IPS-20b (cell line): Measurements from ENCODE around the gene VEZF1.
A peak's percentile ranks its signal among the peaks of the same experiment; 100 is the strongest.

ENCODE experiments used
- H3K27ac ChIP-seq: one replicate; pipeline ENCODE4 v1.5.1; 2013; ENCODE audit warnings: low read length
- H3K27me3 ChIP-seq: 2 replicates; pipeline ENCODE4 v1.6.1; 2013; ENCODE audit warnings: mild to moderate bottlenecking, low read length, inconsistent platforms; ENCODE audit not compliant: insufficient read depth
- H3K36me3 ChIP-seq: 2 replicates; pipeline ENCODE4 v1.6.1; 2013; ENCODE audit warnings: low read depth, mild to moderate bottlenecking, inconsistent platforms, low read length, moderate library complexity; ENCODE audit not compliant: insufficient read depth
- H3K4me1 ChIP-seq: 2 replicates; pipeline ENCODE4 v1.6.1; 2013; ENCODE audit warnings: mild to moderate bottlenecking, control low read depth, inconsistent platforms, low read length, moderate library complexity; ENCODE audit not compliant: insufficient read depth
- H3K4me3 ChIP-seq: 2 replicates; pipeline ENCODE4 v1.5.1; 2013; ENCODE audit warnings: mild to moderate bottlenecking, low read length, inconsistent platforms
- H3K9ac ChIP-seq: 2 replicates; pipeline ENCODE4 v1.6.1; 2013; ENCODE audit warnings: low read depth, mild to moderate bottlenecking, inconsistent platforms, low read length, moderate library complexity
- H3K9me3 ChIP-seq: 2 replicates; pipeline ENCODE4 v1.6.1; 2013; ENCODE audit warnings: mild to moderate bottlenecking, low read depth, low read length, inconsistent platforms; ENCODE audit not compliant: insufficient read depth

The VEZF1 gene, protein sequence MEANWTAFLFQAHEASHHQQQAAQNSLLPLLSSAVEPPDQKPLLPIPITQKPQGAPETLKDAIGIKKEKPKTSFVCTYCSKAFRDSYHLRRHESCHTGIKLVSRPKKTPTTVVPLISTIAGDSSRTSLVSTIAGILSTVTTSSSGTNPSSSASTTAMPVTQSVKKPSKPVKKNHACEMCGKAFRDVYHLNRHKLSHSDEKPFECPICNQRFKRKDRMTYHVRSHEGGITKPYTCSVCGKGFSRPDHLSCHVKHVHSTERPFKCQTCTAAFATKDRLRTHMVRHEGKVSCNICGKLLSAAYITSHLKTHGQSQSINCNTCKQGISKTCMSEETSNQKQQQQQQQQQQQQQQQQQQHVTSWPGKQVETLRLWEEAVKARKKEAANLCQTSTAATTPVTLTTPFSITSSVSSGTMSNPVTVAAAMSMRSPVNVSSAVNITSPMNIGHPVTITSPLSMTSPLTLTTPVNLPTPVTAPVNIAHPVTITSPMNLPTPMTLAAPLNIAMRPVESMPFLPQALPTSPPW

DNA sequence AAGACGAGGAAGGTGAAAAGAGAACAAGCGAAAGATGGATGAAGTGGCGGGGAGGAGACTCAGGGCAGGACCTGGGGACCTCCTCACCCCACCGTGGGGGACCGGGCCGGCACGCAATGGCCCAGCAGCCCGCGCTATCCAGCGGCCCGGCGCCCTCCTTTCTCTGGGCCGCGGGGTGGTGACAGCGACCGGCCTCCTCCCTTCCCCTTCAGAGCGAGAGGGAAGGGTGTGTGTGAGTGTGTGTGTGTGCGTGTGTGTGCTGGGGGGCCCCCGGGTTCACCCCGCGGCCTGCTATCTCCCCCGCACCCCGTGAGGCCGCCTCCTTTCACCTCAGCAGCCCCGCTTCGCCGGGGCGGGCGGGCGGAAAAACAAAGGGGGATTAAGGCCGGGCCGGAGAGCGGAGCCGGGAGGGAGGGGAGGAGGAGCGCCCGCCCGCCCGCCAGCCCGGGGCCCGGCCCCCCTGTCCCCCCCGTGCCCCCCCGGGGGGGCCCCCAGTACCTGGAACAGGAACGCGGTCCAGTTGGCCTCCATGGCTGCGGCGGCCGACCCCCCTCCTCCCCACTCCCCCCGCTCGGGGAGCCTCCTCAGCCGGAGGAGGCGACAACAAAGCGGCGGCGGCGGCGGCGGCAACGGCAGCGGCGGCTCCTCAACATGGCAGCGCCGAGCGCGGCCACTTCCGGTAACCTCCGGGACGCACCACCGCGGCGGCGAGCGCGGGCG is at the start of gene VEZF1:
VEZF1 (minus strand) TSS at position 674 of the 720 bp plus-strand sequence; CDS start at position 531, 143 bp downstream.
- Histone ChIP-seq H3K4me1 (peaks cover 26% of the 10 kb centered on the region), H3K27ac (peak within 1 kb of the TSS; percentile 81), H3K4me3 (peak within 1 kb of the TSS; percentile 95), H3K9ac (peak within 1 kb of the TSS; percentile 91), H3K36me3 (peaks cover 18% of the 10 kb centered on the region; the same call in 1 of the 2 replicates), H3K27me3 (no peaks in the 10 kb centered on the region), H3K9me3 (no peaks in the 10 kb centered on the region)

DNA sequence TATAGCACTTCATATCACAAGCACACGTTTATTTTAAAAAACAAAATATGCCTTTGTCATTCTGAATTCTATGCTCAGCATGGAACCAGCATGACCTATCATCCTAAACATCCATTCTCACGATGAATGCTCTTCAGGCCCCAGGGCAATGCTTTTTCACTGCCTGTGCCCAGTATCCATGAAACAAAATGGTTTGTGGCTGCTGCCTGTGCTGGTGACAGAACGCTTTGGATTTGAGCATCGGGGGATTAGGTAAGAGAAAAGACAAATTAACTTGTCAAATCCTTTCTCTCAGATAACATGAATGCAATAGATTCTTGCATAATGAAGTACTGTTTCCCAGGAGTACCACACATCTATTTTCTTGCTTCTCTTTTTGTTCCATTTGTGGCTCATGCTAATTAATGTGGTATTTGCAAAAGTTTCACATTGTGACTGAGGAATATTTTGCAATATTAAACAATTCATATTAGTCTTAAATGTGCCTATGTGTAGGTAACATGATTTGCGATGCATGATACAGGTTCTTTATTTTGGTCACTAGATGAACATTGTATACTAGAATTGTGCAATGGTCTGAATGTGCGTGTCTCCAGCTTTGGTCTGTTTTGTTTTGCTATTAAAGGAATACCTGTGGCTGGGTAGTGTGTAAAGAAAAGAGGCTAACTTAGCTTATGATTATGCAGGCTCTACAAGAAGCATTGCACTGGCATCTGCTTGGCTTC is 44.8 kb upstream of the VEZF1 start:
- Histone ChIP-seq H3K36me3 (no peaks in the 10 kb centered on the region), H3K27me3 (no peaks in the 10 kb centered on the region), H3K4me3 (no peak overlapping the region), H3K9me3 (no peaks in the 10 kb centered on the region), H3K9ac (no peak overlapping the region), H3K27ac (no peak overlapping the region), H3K4me1 (peaks cover 15% of the 10 kb centered on the region)

- no peak overlapping the region for H3K9ac ChIP-seq
- H3K27ac ChIP-seq, result no peak overlapping the region
- no peaks in the 10 kb centered on the region for H3K36me3 ChIP-seq
- H3K27me3 ChIP-seq, result no peaks in the 10 kb centered on the region
- H3K4me3 ChIP-seq, result no peak overlapping the region
- no peaks in the 10 kb centered on the region for H3K9me3 ChIP-seq
- H3K4me1 ChIP-seq, result peaks cover 13% of the 10 kb centered on the region
These were observed 40.5 kb upstream of the VEZF1 start for GRCh38 chr17:58028578-58028977.

DNA sequence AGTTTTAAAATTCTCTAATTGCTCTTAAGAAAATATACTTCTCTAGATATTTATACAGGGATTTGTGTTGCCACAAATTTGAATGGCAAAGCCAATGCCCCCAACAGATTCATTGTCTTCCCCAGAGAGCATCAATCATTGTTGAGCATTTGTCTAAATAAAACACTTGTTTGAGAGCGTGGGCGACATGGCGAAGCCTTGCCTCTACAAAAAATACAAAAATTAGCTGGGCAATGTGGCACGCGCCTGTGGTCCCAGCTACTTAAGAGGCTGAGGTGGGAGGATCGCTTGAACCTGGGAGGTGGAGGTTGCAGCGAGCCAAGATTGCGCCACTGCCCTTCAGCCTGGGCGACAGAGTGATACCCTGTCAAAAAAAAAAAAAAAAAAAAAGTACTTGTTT is 32.3 kb upstream of the VEZF1 start:
- H3K4me1 ChIP-seq, result peaks cover 3% of the 10 kb centered on the region; the same call in 1 of the 2 replicates
- no peaks in the 10 kb centered on the region for H3K36me3 ChIP-seq
- no peaks in the 10 kb centered on the region for H3K9me3 ChIP-seq
- no peaks in the 10 kb centered on the region for H3K27me3 ChIP-seq
- no peak overlapping the region for H3K27ac ChIP-seq
- no peak overlapping the region for H3K9ac ChIP-seq
- no peak overlapping the region for H3K4me3 ChIP-seq

GRCh38 chr17:58019521-58019920 is 31.5 kb upstream of the VEZF1 start:
- no peak overlapping the region for H3K4me3 ChIP-seq
- no peaks in the 10 kb centered on the region for H3K36me3 ChIP-seq

GRCh38 chr17:58019039-58019438 is 31.0 kb upstream of the VEZF1 start:
- H3K27me3 ChIP-seq, result no peaks in the 10 kb centered on the region
- H3K9me3 ChIP-seq, result no peaks in the 10 kb centered on the region
- no peak overlapping the region for H3K27ac ChIP-seq
- peaks cover 3% of the 10 kb centered on the region; the same call in 1 of the 2 replicates for H3K4me1 ChIP-seq
- H3K9ac ChIP-seq, result no peak overlapping the region
- no peak overlapping the region for H3K4me3 ChIP-seq
- no peaks in the 10 kb centered on the region for H3K36me3 ChIP-seq

More at GRCh38 chr17:58019521-58019920, 31.5 kb upstream of the VEZF1 start:
- Histone ChIP-seq H3K9ac (no peak overlapping the region), H3K4me1 (peaks cover 3% of the 10 kb centered on the region; the same call in 1 of the 2 replicates), H3K27me3 (no peaks in the 10 kb centered on the region), H3K27ac (no peak overlapping the region), H3K9me3 (no peaks in the 10 kb centered on the region)

DNA sequence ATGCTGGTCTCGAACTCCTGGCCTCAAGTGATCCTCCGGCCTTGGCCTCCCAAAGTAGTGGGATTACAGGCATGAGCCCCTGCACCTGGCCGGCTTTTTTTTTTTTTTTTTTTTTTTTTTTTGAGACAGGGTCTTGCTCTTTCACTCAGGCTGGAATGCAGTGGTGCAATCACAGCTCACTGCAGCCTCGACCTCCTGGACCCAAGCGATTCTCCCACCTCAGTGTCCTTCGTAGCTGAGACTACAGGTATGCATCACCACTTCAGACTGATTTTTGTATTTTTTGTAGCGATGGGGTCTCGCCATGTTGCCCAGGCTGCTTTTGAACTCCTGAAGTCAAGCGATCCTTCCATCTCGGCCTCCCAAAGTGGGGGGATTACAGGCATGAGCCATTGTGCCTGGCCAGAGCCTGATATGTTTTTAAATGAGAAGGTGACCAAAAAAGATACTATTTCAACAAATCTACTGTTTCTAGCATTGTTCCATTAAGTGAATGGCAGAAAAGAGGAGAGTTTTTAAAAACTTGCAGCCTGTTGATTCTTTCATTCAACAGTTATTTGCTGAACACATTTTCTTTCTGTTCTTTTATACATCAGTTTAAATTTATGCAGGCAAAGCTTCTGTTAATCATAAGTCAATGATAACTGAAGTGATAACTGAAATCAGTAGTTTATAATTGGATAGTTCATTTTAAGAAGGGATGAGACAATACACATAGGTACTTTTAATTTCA is 22.2 kb upstream of the VEZF1 start:
- Histone ChIP-seq H3K36me3 (peaks cover 9% of the 10 kb centered on the region), H3K9ac (no peak overlapping the region), H3K27ac (no peak overlapping the region), H3K4me1 (peaks cover under 1% of the 10 kb centered on the region; the same call in 1 of the 2 replicates), H3K27me3 (no peaks in the 10 kb centered on the region), H3K9me3 (no peaks in the 10 kb centered on the region), H3K4me3 (no peak overlapping the region)

DNA sequence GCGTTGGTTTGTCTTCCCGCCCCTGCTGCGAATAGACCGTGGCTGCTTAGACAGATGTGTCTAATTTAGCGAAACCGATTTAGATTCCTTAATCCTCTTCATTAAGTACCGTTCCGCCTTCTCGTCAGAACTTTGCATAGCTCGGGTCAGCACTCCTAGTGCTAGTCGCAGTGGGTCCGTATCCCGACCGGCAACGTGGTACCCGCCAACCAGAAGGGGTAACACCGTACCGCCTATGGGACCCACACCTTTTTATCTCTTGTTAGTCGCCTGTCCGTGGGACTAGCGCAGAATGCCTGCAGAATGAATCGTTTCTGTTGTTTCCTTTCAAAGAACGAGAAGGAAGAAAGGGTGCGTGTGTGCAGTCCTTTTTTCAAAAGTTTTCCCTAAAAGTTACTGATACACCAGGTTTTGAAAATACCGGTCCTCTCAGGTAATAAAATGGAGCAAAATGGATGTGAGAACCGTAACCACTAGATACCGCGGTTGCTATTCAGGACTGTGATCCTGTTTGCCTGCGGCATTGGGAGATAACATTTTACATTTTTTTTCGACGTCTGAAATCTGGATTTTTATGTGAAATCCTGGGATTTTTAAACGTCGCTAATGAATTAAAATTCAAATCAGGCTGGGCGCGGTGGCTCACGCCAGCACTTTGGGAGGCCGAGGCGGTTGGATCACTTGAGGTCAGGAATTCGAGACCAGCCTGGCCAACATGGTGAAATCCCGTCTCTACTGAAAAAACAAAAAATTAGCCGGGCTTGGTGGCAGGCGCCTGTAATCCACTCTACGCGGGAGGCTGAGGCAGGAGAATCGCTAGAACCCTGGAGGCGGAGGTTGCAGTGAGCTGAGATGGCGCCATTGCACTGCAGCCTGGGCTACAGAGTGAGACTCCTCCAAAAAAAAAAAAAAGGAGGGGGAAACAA is 20.0 kb upstream of the VEZF1 start:
- Histone ChIP-seq H3K27ac (peak overlapping the region; percentile 35), H3K9me3 (no peaks in the 10 kb centered on the region), H3K4me3 (peak overlapping the region; percentile 94), H3K36me3 (peaks cover 31% of the 10 kb centered on the region), H3K4me1 (peaks cover 17% of the 10 kb centered on the region), H3K27me3 (no peaks in the 10 kb centered on the region), H3K9ac (peak overlapping the region; percentile 100; the same call in 1 of the 2 replicates)

DNA sequence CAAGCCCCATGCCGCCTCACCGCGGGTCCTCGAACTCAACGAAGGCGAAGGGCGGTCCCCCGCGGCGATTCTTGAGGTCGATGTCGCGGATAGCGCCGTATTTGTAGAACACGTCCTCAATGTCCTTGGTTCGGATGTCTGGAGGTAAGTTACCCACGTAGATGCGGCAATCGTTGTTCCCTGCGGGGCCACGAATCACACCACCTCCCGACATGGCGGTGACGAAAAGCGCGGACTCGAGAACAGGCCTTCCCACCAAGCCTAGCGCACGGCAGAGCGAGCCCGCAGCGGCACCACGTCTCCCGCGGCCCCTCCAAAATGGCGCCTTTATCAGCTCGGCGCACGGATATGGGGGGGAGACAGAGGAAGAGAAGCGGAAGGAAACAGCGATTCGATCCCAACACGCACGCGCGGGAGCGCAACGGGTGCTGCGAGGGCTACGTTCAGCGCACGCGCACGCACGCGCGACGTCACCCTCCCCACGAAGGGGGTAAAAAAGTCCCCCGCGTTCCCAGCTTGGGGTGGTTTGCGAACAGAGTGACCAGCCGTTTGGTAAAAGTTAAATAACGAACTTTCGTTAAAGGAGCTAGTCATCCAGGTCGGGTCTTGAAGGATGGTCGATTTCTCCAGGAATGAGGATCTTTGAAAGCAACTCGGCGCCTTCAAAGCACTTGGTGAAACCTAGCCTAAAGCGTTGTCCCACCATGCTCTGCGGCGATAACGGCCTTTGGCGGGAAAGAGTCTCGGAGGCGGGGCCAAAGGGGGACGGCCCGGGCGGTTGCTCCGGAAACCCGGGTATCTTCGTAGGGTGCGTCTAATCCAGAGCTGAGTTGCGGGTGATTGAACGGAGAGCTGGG is 19.1 kb upstream of the VEZF1 start, which contains the start of gene SRSF1:
SRSF1 (minus strand) TSS at position 323 of the 857 bp plus-strand sequence; CDS start at position 214, 109 bp downstream.
- peaks cover 40% of the 10 kb centered on the region for H3K36me3 ChIP-seq
- H3K27ac ChIP-seq, result peak within 1 kb of the TSS; percentile 99
- H3K4me1 ChIP-seq, result peaks cover 17% of the 10 kb centered on the region
- H3K9ac ChIP-seq, result peak within 1 kb of the TSS; percentile 100
- H3K4me3 ChIP-seq, result peak within 1 kb of the TSS; percentile 94
- no peaks in the 10 kb centered on the region for H3K27me3 ChIP-seq
- no peaks in the 10 kb centered on the region for H3K9me3 ChIP-seq
